Kidney (tissue), 14 donors: Measurements from ENCODE around the gene ZG16B. TPM values are rescaled to one million over a fixed set of nuclear protein-coding genes. Genes with fewer than 3 reads are reported as not detected.

ENCODE experiments used
- DNase-seq, 5 donors: peaks; one replicate each; pipeline ENCODE4 v3.0.0-alpha.2; 2013 to 2020
- FAIRE-seq: peaks from 2 replicates; lab custom pipeline; 2012; peaks lifted over from hg19 to GRCh38; lab: Jason Lieb, UNC
- H3K27ac ChIP-seq, 2 donors: one replicate each; pipeline ENCODE4 v1.7.0; 2013; ENCODE audit warnings: low read depth in 2 of 2, low read length in 2 of 2, inconsistent platforms in 1 of 2
- H3K27me3 ChIP-seq: one replicate; pipeline ENCODE4 v1.7.1; 2013; ENCODE audit warnings: low read length, inconsistent platforms; ENCODE audit not compliant: control insufficient read depth, insufficient read depth
- H3K36me3 ChIP-seq, 3 donors: one replicate each; pipeline versions ENCODE4 v1.7.0 to v1.7.1; 2013; ENCODE audit warnings: low read length in 3 of 3, control low read depth in 1 of 3, inconsistent platforms in 1 of 3; ENCODE audit not compliant: insufficient read depth in 3 of 3, control insufficient read depth in 2 of 3
- H3K4me1 ChIP-seq, 3 donors: one replicate each; pipeline versions ENCODE4 v1.7.0 to v1.7.1; 2013; ENCODE audit warnings: low read length in 3 of 3, inconsistent platforms in 1 of 3, low read depth in 1 of 3; ENCODE audit not compliant: control insufficient read depth in 2 of 3, insufficient read depth in 2 of 3
- H3K4me3 ChIP-seq, 3 donors: one replicate each; pipeline versions ENCODE4 v1.7.0 to v1.8.1; 2013; ENCODE audit warnings: low read length in 3 of 3, control low read depth in 1 of 3, inconsistent platforms in 1 of 3
- H3K9ac ChIP-seq, 3 donors: one replicate each; pipeline versions ENCODE4 v1.7.0 to v1.7.1; 2013; ENCODE audit warnings: low read length in 3 of 3, control low read depth in 1 of 3, inconsistent platforms in 1 of 3
- H3K9me3 ChIP-seq, 3 donors: one replicate each; pipeline versions ENCODE4 v1.7.0 to v1.7.1; 2013; ENCODE audit warnings: low read length in 3 of 3, control low read depth in 1 of 3, inconsistent platforms in 1 of 3; ENCODE audit not compliant: control insufficient read depth in 2 of 3, insufficient read depth in 1 of 3
- CTCF ChIP-seq: IDR thresholded peaks from 3 replicates; pipeline ENCODE4 v1.5.1; 2012; ENCODE audit warnings: mild to moderate bottlenecking, moderate library complexity, borderline replicate concordance; ENCODE audit not compliant: insufficient read depth; ENCODE audit errors: extremely low read depth
- intact Hi-C: fragments of 100-400 bp; cut with DNase I; formaldehyde crosslinking; loops from one replicate; pipeline ENCODE4 v1.11.1; 2022
- polyA plus RNA-seq: library from polyadenylated mRNA; stranded (reverse); fragments of 350-450 nt; fragmentation: Illumina TruSeq; extraction: RNeasy Lipid Tissue Mini Kit (QIAGEN cat#74804); gene quantifications from one replicate; pipeline ENCODE4 v1.2.3, GENCODE V29; 2014; ENCODE audit warnings: low read depth, low replicate concordance; ENCODE audit not compliant: insufficient read depth
- total RNA-seq: library from RNA; stranded (reverse); fragmentation: NEBNext Ultra II Directional; extraction: Animal tissue kit (Norgen Biotek cat#: 25700); gene quantifications from one replicate; pipeline ENCODE4 v1.2.1, GENCODE V29; 2021
- donor health status: control.
- donor health status: control.
- donor health status: control.
- donor health status: control.
- donor health status: control.
- donor health status: DM: yes; HTN: yes; CAD: no.
- donor health status: Normal renal cell carcinoma (clear cell type).

ZG16B gene
- total and polyA plus RNA-seq, 2 donors from 2014 or later = 0.69 to 0.98 TPM

DNA sequence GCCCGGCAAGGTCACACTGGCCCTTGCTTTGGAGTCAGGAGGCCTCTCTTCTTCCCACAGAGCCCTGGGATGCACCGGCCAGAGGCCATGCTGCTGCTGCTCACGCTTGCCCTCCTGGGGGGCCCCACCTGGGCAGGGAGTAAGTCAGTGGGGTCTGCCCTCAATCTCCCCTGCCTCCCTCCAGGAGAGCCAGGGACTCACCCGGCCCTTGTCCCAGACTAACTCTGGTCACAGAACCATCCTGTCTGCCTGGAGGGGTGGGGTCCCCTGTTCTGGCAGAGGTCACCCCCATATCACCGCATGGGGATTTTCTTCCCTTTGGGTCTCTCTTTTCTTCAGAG is 222 bp downstream of the ZG16B start:
- H3K9ac ChIP-seq = no peak overlapping the region
- no peak overlapping the region for H3K27ac ChIP-seq
- no peaks in the 10 kb centered on the region for H3K27me3 ChIP-seq
- no peaks in the 10 kb centered on the region for H3K36me3 ChIP-seq
- FAIRE-seq (no peak), DNase-seq (no peak)
- intact Hi-C loops = no loop called here
- no peak for TF ChIP-seq CTCF
- no peaks in the 10 kb centered on the region for H3K4me1 ChIP-seq
- no peaks in the 10 kb centered on the region for H3K9me3 ChIP-seq
- H3K4me3 ChIP-seq = no peak overlapping the region

GRCh38 chr16:2831203-2831602 is 1.1 kb downstream of the ZG16B start:
- Histone ChIP-seq H3K4me1 (no peaks in the 10 kb centered on the region), H3K36me3 (no peaks in the 10 kb centered on the region), H3K4me3 (no peak overlapping the region), H3K9ac (no peak overlapping the region), H3K27me3 (no peaks in the 10 kb centered on the region), H3K27ac (no peak overlapping the region), H3K9me3 (no peaks in the 10 kb centered on the region)
- TF ChIP-seq CTCF = no peak
- DNase-seq (no peak), FAIRE-seq (no peak)
- intact Hi-C loops = no loop called here

DNA sequence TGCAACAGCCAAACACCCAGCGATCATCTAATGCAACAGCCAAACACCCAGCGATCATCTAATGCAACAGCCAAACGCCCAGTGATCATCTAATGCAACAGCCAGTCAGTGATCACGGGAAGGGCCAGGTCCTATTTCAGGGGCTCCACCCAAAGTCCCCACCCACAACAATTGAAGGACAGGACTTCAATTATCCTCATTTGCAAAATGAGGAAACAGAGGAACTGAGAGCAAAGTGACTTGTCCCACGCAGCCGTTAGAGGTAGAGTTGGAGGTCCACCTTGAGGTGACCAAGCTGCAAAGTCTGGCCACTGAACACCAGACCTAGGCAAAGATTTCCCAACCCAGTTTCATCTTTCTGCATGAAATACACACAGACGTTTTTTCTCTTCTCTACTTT is 3.7 kb downstream of the ZG16B start:
- Histone ChIP-seq H3K27me3 (no peaks in the 10 kb centered on the region), H3K4me3 (no peak overlapping the region), H3K36me3 (no peaks in the 10 kb centered on the region), H3K9me3 (no peaks in the 10 kb centered on the region), H3K9ac (no peak overlapping the region), H3K4me1 (no peaks in the 10 kb centered on the region), H3K27ac (no peak overlapping the region)
- intact Hi-C loops = no loop called here
- no peak for TF ChIP-seq CTCF
- DNase-seq (no peak), FAIRE-seq (no peak)

DNA sequence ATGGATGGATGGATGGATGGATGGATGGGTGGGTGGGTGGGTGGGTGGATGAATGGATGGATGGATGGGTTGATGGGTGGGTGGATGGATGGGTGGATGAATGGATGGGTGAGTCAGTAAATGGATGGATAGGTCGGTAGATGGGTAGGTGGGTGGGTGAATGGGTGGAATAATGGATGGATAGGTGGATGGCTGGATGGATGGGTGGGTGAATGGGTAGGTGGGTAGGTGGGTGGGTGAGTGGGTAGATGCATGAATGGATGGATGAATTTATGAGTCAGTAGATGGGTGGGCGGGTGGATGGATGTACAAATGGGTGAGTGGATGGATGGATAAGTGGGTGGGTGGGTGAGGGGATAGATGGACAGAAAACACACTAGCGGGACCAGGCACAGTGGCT is 4.9 kb downstream of the ZG16B start:
- Histone ChIP-seq H3K27ac (no peak overlapping the region), H3K27me3 (no peaks in the 10 kb centered on the region)
- FAIRE-seq = no peak

More for the DNA sequence above, 4.9 kb downstream of the ZG16B start:
- H3K9me3 ChIP-seq = no peaks in the 10 kb centered on the region
- H3K36me3 ChIP-seq = no peaks in the 10 kb centered on the region
- H3K4me3 ChIP-seq = no peak overlapping the region
- H3K9ac ChIP-seq = no peak overlapping the region
- no peak for DNase-seq
- no peaks in the 10 kb centered on the region for H3K4me1 ChIP-seq
- no peak for TF ChIP-seq CTCF
- intact Hi-C loops = no loop called here
